ENCODE results near the gene INPP5F.
"Not testable (repeated sequence)": the region's sequence is repeated elsewhere in the genome, so short reads cannot be mapped to it uniquely, and the experiment has no call there.

The INPP5F gene

DNA sequence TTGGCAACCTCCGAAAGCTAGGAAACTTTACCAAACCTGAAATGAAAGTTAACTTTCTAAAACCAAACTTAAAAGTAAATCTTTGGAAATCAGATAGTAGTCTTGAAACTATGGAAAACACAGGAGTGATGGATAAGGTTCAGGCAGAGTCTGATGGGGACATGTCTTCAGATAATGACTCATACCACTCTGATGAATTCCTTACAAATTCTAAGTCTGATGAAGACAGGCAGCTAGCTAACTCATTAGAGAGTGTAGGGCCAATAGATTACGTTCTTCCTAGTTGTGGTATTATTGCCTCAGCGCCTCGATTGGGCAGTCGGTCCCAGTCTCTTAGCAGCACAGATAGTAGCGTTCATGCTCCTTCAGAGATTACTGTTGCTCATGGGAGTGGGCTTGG is 100.9 kb downstream of the INPP5F start:
- no peak for DNase-seq

DNA sequence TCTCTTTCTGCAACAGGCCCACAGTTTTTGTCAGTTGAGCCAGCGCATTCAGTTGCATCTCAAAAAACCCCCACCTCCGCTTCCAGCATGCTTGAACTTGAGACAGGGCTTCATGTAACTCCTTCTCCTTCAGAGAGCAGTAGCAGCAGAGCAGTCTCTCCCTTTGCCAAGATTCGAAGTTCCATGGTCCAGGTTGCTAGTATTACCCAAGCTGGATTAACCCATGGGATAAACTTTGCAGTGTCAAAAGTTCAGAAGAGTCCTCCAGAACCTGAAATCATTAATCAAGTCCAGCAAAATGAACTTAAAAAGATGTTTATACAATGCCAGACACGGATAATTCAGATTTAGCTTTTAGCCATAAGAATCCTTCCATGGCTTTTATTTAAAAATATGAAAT is 101.6 kb downstream of the INPP5F start:
- DNase-seq = no peak

DNA sequence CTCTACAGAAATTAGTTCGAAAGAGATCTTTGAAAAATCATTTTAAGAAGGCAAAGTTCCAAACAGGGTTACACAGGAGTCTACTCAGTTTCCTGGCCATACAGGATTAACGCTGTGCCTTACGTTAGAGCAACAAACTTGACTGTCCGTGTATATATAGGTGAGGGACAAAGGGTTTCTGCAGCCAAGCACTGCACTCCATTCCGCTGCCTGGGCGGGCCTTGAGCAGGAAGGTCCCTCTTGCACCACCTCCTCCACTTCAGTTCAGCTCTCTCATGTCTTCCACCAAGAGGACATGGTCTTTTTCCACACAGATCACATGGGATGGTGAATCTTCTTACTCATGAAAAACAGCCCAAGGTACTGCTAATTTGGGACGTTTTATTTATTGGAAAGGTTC is 103.6 kb downstream of the INPP5F start:
- DNase-seq = no peak

DNA sequence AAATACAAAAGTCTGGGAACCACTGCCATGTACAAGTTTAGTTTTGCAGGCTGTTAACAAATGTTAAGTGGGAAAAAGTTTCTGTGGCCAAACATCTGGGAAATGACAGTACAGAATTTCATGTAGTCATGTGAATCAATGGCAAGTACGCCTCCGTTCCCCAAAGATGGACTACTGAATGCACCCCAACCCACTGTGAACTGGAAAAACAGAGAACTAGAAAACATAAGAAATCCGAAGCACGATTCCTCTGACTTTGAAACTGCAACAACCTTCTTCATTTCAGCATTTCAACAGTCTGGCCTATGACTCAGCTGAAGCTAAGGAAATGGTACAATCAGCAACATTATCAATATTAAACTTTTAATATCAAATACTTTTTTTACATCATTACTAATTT is 105.0 kb downstream of the INPP5F start:
- DNase-seq = no peak

DNA sequence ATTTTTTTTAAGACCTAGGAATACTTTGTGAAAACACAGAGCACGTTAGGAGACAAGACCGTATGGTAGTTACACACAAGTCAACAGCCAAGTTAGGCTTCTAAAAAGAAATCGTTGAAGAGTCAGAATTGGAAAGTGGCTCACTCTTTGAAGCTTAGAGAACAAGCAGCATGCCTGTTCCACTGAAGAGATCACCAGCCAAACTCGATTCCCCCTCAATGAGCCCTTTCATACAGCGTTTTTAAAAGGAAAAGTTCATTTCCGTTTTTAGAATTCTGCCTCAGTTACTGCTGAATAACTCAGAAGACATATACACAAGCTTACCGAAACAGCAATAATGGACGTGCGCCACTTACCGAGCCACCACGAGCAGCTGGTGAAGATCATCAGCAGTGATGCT is 105.8 kb downstream of the INPP5F start:
- DNase-seq = no peak

DNA sequence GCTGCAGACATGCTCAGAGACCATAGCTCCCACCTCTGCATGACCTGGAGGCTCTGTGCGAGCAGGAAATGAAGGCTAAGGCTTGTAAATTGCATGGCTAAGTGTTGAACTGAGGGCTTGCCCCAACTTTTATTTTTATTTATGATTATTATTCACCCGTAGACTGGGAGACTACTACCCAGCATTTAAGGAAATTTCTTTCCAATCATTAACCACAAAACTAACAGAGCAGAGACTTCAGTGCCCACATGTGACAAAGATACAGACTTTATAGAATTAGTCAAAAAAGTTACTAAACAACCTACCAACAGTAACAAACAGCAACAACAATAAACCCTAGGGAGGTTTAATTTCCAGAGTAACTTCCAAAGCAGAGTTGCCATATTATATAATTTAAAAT is 107.1 kb downstream of the INPP5F start:
- DNase-seq = no peak

DNA sequence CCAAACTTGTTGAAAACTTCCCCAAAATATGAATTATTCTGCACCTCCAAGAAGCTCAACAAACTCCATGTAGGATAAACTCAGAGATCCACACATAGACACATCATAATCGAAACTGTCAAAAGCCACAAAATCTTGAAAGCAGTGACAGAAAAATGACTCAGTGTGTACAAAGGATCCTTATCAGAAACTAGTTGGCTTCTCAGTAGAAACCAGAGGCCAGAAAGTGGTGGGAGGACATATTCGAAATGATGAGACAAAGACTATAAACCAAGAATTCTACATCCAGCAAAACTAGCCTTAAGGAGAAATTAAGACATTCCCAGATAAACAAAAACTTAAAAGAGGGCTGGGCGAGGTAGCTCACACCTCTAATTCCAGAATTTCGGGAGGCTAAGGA is 108.3 kb downstream of the INPP5F start:
- no peak for DNase-seq

DNA sequence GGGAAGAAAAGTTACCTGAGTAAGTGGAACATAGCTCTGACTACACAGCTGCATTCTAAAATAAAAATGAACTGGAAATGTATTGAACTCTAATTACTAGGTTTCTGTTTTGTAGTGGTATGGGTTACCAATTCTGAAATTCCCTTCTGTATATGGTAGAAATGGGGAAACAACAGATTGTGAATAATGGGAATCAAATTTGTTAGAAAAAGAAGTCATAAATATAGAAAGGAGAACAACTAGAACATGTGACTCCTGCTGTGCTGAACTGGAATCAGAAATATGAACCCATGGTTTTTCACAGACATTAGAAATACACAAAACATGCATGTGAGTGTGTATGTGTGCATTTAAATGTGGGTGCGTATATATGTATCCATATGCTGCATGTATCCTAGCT is 119.8 kb downstream of the INPP5F start:
- DNase-seq = no peak

DNA sequence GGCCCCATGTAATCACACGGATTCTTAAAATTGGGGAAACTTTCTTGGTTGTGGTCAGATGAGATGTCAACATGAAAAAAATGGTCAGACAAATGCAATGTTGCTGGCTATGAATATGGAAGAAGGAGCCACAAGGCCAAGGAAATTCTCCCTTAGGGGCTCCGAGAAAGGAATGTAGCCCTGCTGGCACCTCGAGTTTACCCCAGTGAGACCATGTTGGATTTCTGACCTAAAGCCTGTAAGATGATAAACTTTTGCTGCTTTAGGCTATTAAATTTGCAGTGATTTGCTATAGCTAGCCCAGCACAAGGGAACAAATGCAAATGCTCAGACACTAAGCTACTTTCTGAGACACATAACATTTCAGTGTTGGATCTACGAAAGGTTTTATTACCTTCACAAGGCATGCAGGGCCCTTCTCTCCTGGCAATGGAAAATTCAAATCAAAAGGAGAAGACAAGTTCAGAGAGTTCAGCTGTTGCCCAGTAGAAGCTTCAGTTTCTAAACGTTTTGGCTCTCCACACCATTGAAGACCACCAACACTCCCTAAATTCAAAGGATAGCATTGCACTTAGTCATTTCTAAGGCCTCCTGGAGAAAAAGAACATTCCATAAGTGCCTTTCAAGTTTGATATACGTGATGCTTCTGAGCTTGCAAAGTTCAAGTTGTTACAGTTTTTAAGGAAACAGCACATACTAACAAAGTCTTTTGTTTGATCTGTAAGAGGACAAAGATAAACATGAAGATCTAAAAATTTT is 123.4 kb downstream of the INPP5F start:
- no peak for DNase-seq

DNA sequence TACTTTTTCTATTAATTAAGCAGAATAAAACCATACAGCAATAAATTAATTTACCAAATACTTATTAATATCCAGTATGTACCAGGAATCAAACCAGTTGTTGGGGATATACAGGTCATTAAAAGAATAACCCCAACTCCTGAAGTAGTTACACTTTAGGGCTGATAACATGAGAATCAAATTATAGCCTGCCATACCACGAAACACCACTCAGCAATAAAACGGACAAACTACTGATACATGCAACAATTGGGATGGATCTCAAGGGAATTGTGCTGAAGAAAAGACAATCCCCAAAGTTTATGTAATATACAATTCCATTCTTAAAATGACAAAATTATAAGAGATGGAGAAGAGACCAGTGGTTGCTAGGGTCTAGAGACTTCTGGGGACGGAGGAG is 124.1 kb downstream of the INPP5F start:
- no peak for DNase-seq

DNA sequence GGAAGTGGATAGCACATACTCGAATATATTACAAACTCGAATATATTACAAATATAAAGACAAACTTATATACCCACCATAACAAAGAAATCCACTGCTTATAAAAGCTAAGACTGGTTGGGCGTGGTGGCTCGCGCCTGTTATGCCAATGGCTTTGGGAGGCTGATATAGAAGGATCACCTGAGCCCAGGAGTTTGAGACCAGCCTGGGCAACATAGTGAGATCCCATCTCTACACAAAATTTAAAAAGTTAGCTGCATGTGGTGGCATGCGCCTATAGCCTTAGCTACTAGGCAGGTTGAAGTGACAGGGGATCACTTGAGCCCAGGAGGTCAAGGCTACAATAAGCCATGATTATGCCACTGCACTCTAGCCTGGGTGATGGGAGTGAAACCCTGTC is 126.4 kb downstream of the INPP5F start:
- no peak for DNase-seq

DNA sequence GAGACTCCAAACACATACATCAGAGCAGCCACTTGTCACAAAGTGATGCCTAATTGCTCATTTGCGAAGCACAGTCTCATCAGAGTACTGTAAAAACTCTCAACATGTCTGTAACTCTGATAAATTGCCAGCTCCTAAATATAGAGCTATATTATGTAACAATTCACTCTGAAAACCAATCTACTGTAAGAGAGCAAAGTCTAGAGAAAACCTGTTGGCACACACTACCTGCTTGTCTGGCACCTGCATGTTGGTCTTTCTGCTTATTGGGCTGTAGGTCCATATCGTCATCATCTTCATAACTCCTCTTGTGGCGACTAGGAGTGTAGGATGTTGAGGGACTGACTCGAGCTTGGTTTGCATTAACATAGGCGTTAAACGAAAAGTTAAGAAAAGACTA is 127.0 kb downstream of the INPP5F start:
- no peak for DNase-seq

DNA sequence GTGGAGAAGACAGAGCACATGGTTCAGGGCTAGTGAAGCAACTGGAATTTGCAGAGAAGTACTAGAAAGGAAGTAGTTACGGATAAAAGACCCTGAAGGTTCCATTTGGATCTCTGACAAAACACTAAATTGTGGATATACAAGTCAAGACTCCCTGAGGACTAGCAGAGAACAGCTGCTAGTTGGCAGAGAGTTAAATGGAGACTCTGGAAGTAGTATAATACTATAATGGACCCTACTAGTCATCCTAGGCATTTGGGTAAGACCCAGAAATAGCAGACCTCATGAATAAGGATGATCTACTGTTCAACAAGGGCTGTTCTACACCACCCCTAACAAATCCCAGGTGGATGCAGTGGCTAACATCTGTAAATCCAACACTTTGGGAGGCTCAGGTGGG is 127.7 kb downstream of the INPP5F start:
- DNase-seq = no peak

DNA sequence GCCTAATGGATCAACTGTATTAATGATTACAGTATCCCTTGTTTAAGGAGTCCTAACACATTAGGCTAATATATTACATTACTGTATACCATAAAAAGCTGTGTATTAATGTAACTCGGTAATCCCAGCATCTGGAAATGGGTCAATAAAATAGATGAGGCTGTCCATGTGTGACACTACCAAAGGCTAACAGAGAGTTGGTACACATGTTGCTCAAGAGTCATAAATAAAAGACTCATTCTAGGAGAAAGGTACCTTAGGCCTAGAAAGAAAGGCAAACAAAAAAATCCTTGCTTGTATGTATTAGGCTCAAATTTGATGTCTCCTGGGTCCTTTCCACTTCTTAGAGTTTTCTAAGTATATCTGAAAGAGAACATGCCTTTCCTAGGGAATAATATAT is 132.2 kb downstream of the INPP5F start:
- DNase-seq = no peak

DNA sequence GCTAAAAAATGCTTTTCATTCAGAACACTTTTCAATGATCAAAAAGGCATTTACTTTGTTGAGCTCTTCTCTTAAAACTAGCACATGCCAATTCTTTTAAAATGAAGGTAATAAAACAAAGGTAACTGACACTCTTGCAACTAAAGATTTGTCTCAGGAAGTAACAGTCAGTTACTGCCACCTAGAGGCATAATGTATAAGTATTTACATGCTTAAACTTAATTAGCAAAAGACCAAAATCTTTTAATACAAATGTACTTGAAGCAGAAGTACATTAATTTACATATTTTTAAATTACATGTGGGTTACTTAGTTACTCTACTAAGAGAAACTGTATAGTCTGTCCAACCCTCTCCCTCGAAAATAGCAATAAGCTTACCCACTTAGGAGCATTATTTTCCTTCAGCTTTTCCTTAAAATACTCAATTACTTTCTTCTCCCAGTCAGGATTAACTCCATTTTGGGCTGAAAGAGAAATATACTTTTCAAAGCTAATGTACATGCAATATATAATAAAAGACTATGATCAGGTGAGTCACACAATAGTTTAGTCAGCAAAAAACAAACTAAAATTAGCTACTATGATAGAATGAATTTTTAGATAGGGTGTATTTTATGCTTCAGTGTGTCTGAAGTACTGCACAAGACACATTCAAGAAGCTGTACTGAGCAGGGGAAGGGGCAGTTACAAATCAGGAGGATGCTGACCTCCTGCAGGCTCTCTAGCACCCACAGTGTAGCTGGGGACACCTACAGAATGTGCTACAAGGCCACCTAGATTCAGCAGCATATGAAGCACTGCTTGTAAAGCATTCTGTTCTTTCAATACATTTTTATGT is 133.8 kb downstream of the INPP5F start:
- DNase-seq = no peak

DNA sequence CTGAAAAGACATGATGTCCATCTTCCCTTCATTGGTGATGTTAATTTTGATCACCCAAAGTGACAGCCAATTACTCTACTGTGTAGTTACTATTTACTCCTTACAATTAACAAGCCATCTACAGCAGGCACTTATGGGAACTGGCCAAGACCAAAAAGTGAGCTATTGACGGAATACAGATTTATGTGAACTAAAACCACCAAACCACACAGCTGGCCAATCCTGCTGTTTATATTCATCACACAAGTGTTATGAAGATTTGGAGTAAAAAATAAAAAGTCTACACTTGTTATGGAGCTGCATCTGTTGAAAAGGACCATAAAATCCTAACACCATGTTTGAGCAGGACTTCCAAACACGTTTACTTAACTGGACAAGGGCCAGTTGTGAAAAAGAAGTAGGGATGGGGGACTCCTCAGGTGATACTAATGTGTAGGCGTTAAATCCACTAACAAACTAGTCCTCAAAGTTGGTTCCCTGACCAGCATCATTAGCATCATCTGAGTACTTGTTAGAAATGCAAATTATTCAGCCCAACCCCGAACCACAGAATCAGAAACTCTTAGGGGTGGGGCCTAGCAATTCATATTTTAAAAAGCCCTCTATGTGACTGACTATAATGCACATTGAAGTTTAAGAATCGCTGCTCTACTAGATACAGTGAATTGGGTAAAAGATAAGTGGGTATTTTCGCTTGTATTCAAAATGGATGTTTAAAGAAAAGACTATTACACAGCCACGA is 135.2 kb downstream of the INPP5F start:
- DNase-seq = no peak

DNA sequence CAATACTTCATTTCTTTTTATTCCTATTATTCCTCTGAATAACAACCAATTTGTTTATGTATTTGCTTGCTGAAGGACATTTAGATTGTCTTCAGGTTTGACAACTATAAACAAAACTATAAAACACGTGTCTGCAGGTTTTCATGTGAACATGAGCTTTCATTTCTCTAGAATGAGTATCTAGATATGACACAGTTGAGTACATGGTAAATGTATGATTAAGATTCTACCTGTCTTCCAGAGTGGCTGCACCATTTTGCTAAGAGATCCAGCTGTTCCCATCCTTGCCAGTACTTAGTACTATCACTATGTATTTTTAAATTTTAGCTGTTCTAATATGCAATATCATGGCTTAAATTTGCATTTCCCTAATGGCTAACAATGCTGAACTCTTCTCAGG is 136.7 kb downstream of the INPP5F start:
- no peak for DNase-seq

DNA sequence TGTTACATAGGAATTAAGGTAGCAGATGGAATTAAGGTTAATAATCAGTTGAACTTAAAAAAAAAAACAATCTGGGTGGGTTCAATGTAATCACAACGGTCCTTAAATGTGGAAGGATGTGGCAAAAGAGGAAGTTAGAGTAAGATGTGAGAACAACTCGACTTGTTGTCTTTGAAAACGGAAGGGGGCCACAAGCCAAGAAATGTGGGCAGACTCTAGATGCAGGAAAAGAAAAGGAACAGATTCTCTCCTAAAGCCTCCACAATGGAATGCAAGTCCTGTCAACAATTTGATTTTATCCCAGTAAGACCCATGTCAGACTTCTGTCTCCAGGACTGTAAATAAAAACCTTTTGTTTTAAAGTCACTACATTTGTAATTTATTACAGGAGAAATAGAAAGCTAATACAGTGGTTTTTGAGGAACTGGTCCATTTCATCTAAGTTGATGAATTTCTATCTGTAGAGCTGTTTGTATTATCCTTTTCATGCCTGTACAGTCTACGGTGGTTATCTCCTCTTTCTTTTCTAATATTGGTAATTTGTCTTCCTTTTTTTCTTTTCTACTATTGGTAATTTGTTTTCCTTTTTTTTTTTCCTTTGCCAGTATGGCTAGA is 138.2 kb downstream of the INPP5F start:
- no peak for DNase-seq

DNA sequence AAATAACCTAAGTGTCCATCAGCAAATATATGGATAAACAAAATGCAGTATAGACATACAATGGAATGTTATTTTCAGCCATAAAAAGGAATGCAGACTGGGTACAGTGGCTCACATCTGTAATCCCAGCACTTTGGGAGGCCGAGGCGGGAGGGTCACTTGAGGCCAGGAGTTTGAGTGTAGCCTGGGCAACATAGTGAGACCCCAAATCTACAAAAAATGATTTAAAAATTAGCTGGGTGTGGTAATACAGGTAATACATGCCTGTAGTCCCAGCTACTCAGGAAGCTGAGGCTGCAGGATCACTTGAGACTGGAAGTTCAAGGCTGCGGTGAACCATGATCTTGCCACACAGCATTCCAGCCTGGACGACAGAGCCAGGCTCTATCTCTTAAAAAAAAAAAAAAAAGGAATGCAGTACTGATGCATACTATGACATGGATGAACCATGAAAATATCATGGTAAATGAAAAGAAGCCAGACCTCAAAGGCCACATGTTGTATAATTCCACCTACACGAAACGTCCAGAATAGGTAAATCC is 139.9 kb downstream of the INPP5F start:
- no peak for DNase-seq

DNA sequence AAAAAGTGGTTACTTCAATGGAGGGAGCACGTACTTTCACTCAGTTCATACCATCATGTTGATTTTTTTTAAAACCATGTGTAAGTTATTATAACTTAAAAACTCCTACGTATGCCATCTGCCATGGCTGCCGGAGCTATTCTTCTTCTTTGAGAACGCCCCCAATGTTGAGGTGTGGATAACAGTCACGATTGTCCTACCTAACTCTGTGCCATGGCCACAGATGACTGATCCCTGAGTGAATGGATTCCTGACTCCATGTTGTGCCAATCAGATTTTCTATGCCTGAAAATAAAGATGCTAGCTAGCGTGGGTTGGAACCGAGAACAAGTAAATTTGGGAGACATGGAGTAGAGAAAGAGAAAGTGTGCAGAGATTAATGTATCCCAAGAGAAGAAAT is 141.5 kb downstream of the INPP5F start:
- no peak for DNase-seq

DNA sequence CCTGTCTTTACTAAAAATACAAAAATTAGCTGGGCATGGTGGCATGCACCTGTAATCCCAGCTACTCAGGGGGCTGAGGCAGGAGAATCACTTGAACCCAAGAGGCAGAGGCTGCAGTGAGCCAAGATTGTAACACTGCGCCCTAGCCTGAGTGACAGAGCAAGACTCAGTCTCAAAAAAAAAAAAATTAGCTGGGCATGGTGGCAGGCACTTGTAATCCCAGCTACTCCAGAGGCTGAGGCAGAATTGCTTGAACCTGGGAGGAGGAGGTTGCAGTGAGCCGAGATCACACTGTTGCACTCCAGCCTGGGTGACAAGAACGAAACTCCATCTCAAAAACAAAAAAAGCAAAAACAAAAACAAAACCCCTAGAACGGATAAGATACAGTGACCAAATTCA is 143.5 kb downstream of the INPP5F start:
- DNase-seq = not testable (repeated sequence)

DNA sequence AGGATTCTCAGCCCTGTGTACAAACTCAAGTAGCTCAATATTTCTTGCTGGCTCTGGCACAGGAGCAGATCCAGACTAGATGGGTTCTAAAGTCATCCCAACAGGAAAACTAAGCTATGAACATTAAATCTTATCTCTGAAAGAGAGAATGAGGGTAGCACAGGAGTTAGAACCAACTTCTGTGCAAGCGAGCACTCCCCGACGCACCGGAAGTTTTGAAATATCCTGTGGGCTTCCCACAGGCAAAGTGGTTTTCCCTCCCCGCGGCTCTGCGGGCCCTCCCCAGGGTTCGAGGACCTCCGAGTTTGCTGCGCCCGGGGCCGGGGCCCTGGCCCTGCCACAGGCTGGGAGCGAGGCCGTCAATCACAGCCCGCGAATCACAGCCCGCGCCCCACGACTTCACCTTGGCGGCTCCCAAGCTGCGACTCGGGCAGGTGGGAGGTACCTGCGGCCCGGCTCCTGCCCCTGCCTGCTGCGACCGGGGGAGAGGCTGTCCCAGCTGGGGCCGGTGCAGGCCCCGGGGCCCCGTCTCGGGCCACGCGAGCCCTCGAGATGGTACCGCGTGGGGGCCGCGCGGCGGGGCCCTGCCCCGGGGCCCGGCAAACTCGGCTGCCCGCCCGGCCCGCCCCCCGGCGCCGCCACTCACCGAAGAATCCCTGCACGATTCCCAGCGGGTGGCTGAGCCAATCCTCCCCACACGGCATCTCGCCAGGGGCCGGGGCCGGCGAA is 146.2 kb downstream of the INPP5F start:
- peak; percentile 59 for DNase-seq

DNA sequence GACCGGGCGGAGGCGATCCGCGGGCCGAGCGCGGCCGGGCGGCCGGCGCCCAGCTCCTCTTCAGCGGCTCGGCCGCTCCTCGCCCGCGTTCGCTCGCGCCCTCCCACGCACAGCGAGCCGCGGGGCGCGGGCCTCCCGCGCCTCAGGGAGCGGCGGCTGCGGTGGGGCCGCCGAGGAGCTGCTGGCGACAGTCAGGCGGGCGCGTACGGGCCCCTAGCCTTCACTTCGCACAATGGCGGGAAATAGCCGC is 146.7 kb downstream of the INPP5F start, which contains the start of gene MCMBP:
MCMBP (minus strand) TSS at position 234 of the 250 bp plus-strand sequence. CDS start 259 bp downstream, outside the sequence.
- no peak for DNase-seq

Measured in stimulated activated CD4-positive, alpha-beta T cell treated with anti-CD3 and anti-CD28 coated beads, Interleukin-1b, Interleukin-23, amount 100 ng/mL, for 48 hours (primary cell).